HepG2 (cell line): ENCODE data around the gene AP1M1.

Source experiments
- CHD4 ChIP-seq: fragments of 200-600 bp; sonication (generic); IDR thresholded peaks from 2 replicates; pipeline ENCODE4 v1.7.0; 2017; ENCODE audit warnings: mild to moderate bottlenecking, low read length, borderline replicate concordance
- EP300 ChIP-seq, 3 experiments: sonication (generic) in 1 of 3; formaldehyde crosslinking in 1 of 3; IDR thresholded peaks; 2 replicates each; pipeline versions ENCODE4 v1.5.1 to v1.6.1; 2011 to 2020; ENCODE audit warnings: low read depth in 2 of 3, low read length in 2 of 3, borderline replicate concordance in 1 of 3, improper control_type of control experiment in 1 of 3, mild to moderate bottlenecking in 1 of 3, missing genetic modification reagents in 1 of 3, moderate library complexity in 1 of 3
- EZH2 ChIP-seq: conservative IDR thresholded peaks from 2 replicates; pipeline ENCODE4 v1.6.1; 2012; ENCODE audit warnings: mild to moderate bottlenecking, low read depth, low read length, moderate library complexity
- FOXA1 ChIP-seq, 2 experiments: fragments of 450-650 bp in 1 of 2; sonication (generic) in 1 of 2; formaldehyde crosslinking in 1 of 2; IDR thresholded peaks; 2 replicates each; pipeline versions ENCODE4 v1.4.0 to v1.6.1; 2016 to 2020; ENCODE audit warnings: missing genetic modification reagents in 1 of 2
- HCFC1 ChIP-seq: fragments of 150-350 bp; IDR thresholded peaks from 2 replicates; pipeline ENCODE4 v1.6.1; 2014; ENCODE audit warnings: low read depth, low read length
- HMG20B ChIP-seq: conservative IDR thresholded peaks from 2 replicates; pipeline ENCODE4 v1.6.1; 2016; ENCODE audit warnings: missing genetic modification reagents, missing compliant biosample characterization
- KIAA2018 ChIP-seq: sonication (generic); formaldehyde crosslinking; IDR thresholded peaks from 2 replicates; pipeline ENCODE4 v1.5.0; 2020; ENCODE audit warnings: mild to moderate bottlenecking, missing genetic modification reagents, borderline replicate concordance
- NFATC3 ChIP-seq: sonication (generic); formaldehyde crosslinking; IDR thresholded peaks from 2 replicates; pipeline ENCODE4 v1.5.1; 2020; ENCODE audit warnings: mild to moderate bottlenecking, missing genetic modification reagents
- POLR2AphosphoS5 ChIP-seq: IDR thresholded peaks from 2 replicates; pipeline ENCODE4 v1.6.1; 2012; ENCODE audit warnings: low read depth, low read length
- ZBTB39 ChIP-seq: sonication (generic); formaldehyde crosslinking; IDR thresholded peaks from 2 replicates; pipeline ENCODE4 v1.5.0; 2020; ENCODE audit warnings: missing genetic modification reagents
- ZNF430 ChIP-seq: sonication (generic); formaldehyde crosslinking; IDR thresholded peaks from 2 replicates; pipeline ENCODE4 v1.9.0; 2021; ENCODE audit warnings: mild to moderate bottlenecking, missing genetic modification reagents
- TF ChIP-seq, protein P1 (sequence below), 2 experiments: sonication (generic) in 1 of 2; formaldehyde crosslinking in 1 of 2; IDR thresholded peaks; 2 replicates each; pipeline versions ENCODE4 v1.4.0 to v1.6.1; 2018 to 2020; ENCODE audit warnings: missing genetic modification reagents in 2 of 2, borderline replicate concordance in 1 of 2, low read depth in 1 of 2, mild to moderate bottlenecking in 1 of 2, missing biosample characterization in 1 of 2
- TF ChIP-seq, protein P2 (sequence below): sonication (generic); formaldehyde crosslinking; IDR thresholded peaks from 2 replicates; pipeline ENCODE4 v1.5.0; 2020; ENCODE audit warnings: mild to moderate bottlenecking, missing genetic modification reagents, moderate library complexity

DNA sequence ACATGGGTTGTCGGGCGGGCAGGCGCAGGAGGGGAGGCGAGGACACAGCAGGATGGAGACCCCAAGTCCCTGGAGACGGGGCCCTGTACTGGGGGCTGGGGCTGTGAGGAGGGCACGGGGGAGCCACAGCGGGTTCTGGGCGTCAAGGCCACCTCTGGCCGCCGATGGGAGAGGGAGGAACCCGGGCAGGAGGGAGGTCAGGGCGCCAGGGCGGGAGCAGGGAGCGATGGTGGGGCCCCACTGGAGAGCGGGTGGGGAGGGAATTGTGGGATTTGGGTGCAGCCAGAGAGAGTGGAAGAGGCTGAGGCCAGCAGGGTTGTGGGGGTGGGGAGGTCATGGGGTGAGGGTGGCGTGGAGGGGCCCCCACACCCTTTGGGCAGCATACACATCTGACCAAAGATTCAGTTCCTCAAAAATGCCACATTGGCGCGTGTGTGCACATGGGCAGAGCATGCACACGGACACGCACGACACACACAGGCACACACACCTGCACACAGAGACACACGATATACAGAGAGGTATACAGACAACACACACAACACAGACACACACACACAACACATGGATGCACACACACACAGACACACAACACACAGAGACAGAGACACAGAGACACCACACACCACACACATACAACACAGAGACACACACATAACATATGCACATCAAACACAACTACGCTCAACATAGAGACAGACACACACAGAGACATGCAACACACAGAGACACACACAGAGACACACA is 54.9 kb downstream of the AP1M1 start:
- no peak for TF ChIP-seq NFATC3
- no peak for TF ChIP-seq EP300 (IDR thresholded peaks at IDR 0.05; ENCODE audit: low read depth in 2 of 2, low read length in 2 of 2)
- no peak for TF ChIP-seq EP300 (CRISPR knock-in tag; IDR thresholded peaks at IDR 0.05; ENCODE audit: borderline replicate concordance)
- TF ChIP-seq, protein P1, sequence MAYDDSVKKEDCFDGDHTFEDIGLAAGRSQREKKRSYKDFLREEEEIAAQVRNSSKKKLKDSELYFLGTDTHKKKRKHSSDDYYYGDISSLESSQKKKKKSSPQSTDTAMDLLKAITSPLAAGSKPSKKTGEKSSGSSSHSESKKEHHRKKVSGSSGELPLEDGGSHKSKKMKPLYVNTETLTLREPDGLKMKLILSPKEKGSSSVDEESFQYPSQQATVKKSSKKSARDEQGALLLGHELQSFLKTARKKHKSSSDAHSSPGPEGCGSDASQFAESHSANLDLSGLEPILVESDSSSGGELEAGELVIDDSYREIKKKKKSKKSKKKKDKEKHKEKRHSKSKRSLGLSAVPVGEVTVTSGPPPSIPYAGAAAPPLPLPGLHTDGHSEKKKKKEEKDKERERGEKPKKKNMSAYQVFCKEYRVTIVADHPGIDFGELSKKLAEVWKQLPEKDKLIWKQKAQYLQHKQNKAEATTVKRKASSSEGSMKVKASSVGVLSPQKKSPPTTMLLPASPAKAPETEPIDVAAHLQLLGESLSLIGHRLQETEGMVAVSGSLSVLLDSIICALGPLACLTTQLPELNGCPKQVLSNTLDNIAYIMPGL (CRISPR knock-in tag; IDR thresholded peaks at IDR 0.05; ENCODE audit: borderline replicate concordance in 1 of 2, low read depth in 1 of 2), result no peak
- TF ChIP-seq ZBTB39, result no peak
- TF ChIP-seq EZH2, result no peak
- TF ChIP-seq HCFC1, result no peak
- TF ChIP-seq HMG20B (CRISPR knock-in tag), result no peak
- TF ChIP-seq KIAA2018 (CRISPR knock-in tag), result no peak
- TF ChIP-seq FOXA1 (IDR thresholded peaks at IDR 0.05), result no peak
- no peak for TF ChIP-seq FOXA1 (CRISPR knock-in tag; IDR thresholded peaks at IDR 0.05)
- TF ChIP-seq CHD4, result no peak
- no peak for TF ChIP-seq POLR2AphosphoS5
- TF ChIP-seq ZNF430 (CRISPR knock-in tag), result no peak
- TF ChIP-seq, protein P2, sequence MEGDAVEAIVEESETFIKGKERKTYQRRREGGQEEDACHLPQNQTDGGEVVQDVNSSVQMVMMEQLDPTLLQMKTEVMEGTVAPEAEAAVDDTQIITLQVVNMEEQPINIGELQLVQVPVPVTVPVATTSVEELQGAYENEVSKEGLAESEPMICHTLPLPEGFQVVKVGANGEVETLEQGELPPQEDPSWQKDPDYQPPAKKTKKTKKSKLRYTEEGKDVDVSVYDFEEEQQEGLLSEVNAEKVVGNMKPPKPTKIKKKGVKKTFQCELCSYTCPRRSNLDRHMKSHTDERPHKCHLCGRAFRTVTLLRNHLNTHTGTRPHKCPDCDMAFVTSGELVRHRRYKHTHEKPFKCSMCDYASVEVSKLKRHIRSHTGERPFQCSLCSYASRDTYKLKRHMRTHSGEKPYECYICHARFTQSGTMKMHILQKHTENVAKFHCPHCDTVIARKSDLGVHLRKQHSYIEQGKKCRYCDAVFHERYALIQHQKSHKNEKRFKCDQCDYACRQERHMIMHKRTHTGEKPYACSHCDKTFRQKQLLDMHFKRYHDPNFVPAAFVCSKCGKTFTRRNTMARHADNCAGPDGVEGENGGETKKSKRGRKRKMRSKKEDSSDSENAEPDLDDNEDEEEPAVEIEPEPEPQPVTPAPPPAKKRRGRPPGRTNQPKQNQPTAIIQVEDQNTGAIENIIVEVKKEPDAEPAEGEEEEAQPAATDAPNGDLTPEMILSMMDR, result no peak
